GM12873 (cell line): ENCODE data around the gene OPN3.

Experiments used
- CTCF ChIP-seq: IDR thresholded peaks from 2 replicates; pipeline ENCODE4 v1.5.1; 2012; ENCODE audit warnings: low read depth, mild to moderate bottlenecking, moderate library complexity, low read length, control low read depth; ENCODE audit not compliant: insufficient read depth; ENCODE audit errors: missing control alignments

The OPN3 gene

DNA sequence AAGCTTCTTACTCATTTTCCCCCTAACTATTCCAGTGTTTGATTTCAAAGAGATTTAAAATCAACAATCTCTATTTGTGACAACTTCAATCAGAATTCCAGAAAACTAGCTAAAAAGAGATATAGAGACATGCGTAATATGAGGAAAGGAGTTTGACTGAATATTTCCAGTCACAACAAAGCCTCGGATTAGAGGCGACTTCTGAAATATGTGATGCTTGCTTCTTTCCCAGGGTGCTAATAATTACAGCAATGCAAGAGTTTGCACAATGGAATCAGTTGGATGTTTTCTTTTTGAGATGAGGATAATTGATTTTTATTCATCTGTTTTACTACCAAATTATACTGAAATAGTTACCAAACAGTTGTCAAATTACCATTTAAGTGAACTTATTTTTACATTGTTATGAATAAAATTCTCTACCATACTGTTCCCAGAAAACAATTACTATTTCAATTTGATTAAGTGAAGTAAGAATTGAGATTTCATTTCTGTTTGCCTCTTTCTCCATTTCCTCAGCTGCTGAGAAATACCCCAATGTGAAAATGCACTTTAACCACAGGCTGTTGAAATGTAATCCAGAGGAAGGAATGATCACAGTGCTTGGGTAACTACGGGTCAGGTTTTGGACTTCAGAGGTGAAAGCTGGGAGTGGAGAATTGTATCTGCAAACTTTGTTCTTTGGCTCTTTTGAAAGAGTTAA lies 79.9 kb downstream of the OPN3 start:
- TF ChIP-seq CTCF = no peak

- TF ChIP-seq CTCF = no peak
Measured at GRCh38 chr1:241557551-241558193, 82.5 kb downstream of the OPN3 start.

GRCh38 chr1:241557031-241557430 lies 83.1 kb downstream of the OPN3 start:
- TF ChIP-seq CTCF = no peak

DNA sequence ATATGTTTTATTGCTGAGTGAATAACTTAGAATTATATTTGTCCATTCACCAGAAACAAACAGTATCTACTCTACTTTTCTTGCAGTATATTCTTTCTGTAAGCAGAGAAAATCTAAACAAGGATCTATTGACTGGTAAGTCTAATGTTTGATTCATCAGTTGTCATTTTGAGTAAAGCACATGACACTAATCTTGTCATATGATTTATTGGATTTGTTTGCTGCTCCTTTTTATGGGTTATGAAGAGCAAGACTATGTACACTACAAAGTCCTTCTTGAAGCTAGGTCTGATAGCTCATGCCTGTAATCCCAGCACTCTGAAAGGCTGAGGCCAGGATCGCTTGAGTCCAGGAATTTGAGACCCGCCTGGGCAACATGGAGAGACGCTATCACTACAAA lies 84.6 kb downstream of the OPN3 start:
- TF ChIP-seq CTCF = no peak

DNA sequence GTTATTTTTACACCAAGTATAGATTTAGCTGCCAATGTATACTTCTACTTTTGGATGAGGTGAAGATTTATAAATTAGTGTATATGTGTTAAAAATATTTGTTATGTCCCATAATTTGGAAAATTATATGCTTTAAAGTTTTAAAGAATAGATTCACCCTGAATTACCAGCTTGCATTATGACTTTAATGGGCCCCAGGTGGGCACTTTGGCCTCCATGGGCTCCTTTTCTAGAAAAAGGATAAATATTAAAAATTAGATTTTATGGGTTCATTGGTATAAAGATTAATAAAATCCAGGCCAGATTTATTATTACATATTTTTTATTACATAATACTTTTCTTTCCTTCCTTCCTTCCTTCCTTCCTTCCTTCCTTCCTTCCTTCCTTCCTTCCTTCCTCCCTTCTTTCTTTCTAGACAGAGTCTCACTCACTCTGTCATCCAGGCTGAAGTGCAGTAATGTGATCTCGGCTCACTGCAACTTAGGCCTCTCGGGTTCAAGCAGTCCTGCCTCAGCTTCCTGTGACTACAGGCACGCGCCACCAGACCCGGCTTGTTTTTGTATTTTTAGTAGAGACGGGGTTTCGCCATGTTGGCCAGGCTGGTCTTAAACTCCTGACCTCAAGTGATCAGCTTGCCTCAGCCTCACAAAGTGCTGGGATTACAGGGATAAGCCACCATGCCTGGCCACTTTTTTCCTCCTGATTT lies 86.1 kb downstream of the OPN3 start:
- no peak for TF ChIP-seq CTCF

DNA sequence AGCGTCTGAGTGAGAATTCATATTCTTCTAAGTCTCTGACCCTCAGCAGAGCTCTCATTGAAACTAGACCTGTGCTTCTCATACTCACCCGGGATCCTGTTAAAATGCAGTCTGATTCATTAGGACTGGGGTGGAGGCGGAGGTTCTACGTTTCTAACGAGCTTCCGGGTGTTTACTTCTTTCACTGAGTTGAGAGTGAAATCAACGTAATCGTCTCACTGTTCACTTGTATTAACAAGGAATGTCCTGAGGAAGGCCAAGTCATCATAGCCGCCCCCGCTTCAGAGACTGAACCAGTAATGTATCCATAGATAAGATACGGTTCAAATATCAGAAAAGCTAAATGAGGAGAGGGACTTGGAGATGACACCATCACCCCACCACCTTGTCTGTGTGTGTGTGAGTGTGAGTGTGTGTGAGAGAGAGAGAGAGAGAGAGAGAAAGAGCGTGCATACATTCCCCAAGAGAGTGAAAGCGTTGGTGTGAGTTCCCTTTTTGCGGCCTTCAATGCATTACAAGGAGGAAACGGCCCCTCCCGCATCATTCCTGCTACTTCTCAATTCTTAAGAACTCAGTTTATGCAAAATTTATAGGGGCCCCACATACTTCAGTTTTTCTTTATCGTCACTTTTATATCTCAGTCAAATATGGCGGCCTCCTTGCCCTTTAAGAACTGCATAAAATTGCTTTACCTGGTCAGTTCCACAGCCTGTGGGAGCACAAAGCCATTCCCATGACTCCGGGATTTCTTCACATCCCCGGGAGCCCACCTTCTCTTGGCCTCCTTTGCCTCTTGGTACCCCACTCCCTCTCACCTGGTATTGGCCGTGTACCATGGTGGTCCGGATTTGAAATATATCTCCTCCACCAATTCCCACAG lies 88.2 kb downstream of the OPN3 start:
- TF ChIP-seq CTCF = no peak
